K562 (cell line): Measurements from ENCODE around the gene SAP30L. TPM values are rescaled to one million over a fixed set of nuclear protein-coding genes. Genes with fewer than 3 reads are reported as not detected.

Source experiments
- ATAC-seq: fragments of 200-7000 bp; cut with Tn5 transposase; 3 replicates; pipeline ENCODE4 v1.9.1; 2020; ENCODE audit warnings: moderate library complexity
- BruUV-seq: library from RNA; stranded (reverse); fragments of 400-500 nt; replicated peaks from 2 replicates; lab custom pipeline; 2021; lab: Mats Ljungman, UMichigan
- CTCF ChIA-PET: fragments of 300-600 bp; formaldehyde crosslinking; extraction: SDS; loops from one replicate; lab custom pipeline; 2021; ENCODE audit warnings: low intra/inter-chr PET ratio; lab: Yijun Ruan, JAX
- POLR2A ChIA-PET: fragments of 300-600, 350-650 bp; sonication (Branson Sonifier 250); formaldehyde crosslinking; extraction: SDS; loops from one replicate; lab custom pipeline; 2021; ENCODE audit warnings: antibody characterized with exemption, inconsistent platforms; lab: Yijun Ruan, JAX
- DNase-seq, 4 experiments: peaks; one replicate each; pipeline versions ENCODE4 v3.0.0 to v3.0.0-alpha.2; 2011 to 2018; ENCODE audit warnings: low spot score in 3 of 4, mixed read lengths in 3 of 4; ENCODE audit errors: extremely low read depth in 1 of 4
- FAIRE-seq: peaks from 2 replicates; lab custom pipeline; 2011; peaks lifted over from hg19 to GRCh38; lab: Jason Lieb, UNC
- H2AFZ ChIP-seq: 2 replicates; pipeline ENCODE4 v1.6.0; 2011; ENCODE audit warnings: low read depth, low read length, control low read depth, inconsistent platforms
- H3K27ac ChIP-seq: fragments of 200-600 bp; 3 replicates; pipeline ENCODE4 v1.8.0; 2011; ENCODE audit warnings: low read depth, mild to moderate bottlenecking, control low read depth, inconsistent platforms, low read length, moderate library complexity, mixed read lengths; ENCODE audit errors: extremely low read depth
- H3K27me3 ChIP-seq, 2 experiments: fragments of 300-600 bp in 1 of 2; 2 replicates in 1 of 2; 3 replicates in 1 of 2; pipeline versions ENCODE4 v1.6.0 to v1.8.0; 2011; ENCODE audit warnings: inconsistent platforms in 2 of 2, low read length in 2 of 2, mild to moderate bottlenecking in 1 of 2, mixed read lengths in 1 of 2, moderate library complexity in 1 of 2; ENCODE audit not compliant: control insufficient read depth in 2 of 2, insufficient read depth in 2 of 2
- H3K36me3 ChIP-seq: fragments of 300-600 bp; 3 replicates; pipeline ENCODE4 v1.8.0; 2011; ENCODE audit warnings: mild to moderate bottlenecking, low read length, inconsistent platforms; ENCODE audit not compliant: control insufficient read depth, insufficient read depth
- H3K4me1 ChIP-seq, 2 experiments: fragments of 200-600 bp in 1 of 2; replicated peaks in 1 of 2; 2 replicates in 1 of 2; 3 replicates in 1 of 2; pipeline versions ENCODE4 v1.5.1 to v1.8.0; 2011; ENCODE audit warnings: inconsistent platforms in 2 of 2, low read length in 2 of 2, mild to moderate bottlenecking in 1 of 2, mixed read lengths in 1 of 2, moderate library complexity in 1 of 2; ENCODE audit not compliant: control insufficient read depth in 2 of 2, insufficient read depth in 2 of 2
- H3K4me2 ChIP-seq: 2 replicates; pipeline ENCODE4 v1.6.1; 2011; ENCODE audit warnings: low read length, control low read depth, inconsistent platforms, mixed read lengths; ENCODE audit not compliant: insufficient read depth
- H3K4me3 ChIP-seq: fragments of 200-600 bp; sonication (generic), shearing (Covaris generic); 2 replicates; pipeline ENCODE4 v1.5.1; 2016; ENCODE audit warnings: control low read depth, inconsistent platforms
- H3K79me2 ChIP-seq: fragments of 200-600 bp; 3 replicates; pipeline ENCODE4 v1.8.0; 2011; ENCODE audit warnings: low read length, inconsistent platforms; ENCODE audit not compliant: control insufficient read depth, insufficient read depth
- H3K9ac ChIP-seq, 2 experiments: 2 replicates each; pipeline versions ENCODE4 v1.6.0 to v1.6.1; 2011; ENCODE audit warnings: low read depth in 2 of 2, low read length in 2 of 2, control low read depth in 1 of 2, inconsistent platforms in 1 of 2, mild to moderate bottlenecking in 1 of 2, mixed read lengths in 1 of 2; ENCODE audit not compliant: insufficient read depth in 1 of 2
- H3K9me1 ChIP-seq: one replicate; pipeline ENCODE4 v1.6.0; 2011; ENCODE audit warnings: inconsistent platforms, mild to moderate bottlenecking, low read length, moderate library complexity; ENCODE audit not compliant: control insufficient read depth, insufficient read depth
- H3K9me3 ChIP-seq: replicated peaks from 2 replicates; pipeline ENCODE4 v1.5.1; 2011; ENCODE audit warnings: low read depth, low read length, inconsistent platforms; ENCODE audit not compliant: control insufficient read depth, insufficient read depth
- H4K20me1 ChIP-seq: replicated peaks from 2 replicates; pipeline ENCODE4 v1.6.1; 2011; ENCODE audit warnings: low read length, inconsistent platforms, mixed read lengths; ENCODE audit not compliant: control insufficient read depth, insufficient read depth
- CCAR2 ChIP-seq: fragments of 200-400 bp; formaldehyde crosslinking; IDR thresholded peaks from 2 replicates; pipeline ENCODE4 v1.6.1; 2017; ENCODE audit warnings: mild to moderate bottlenecking, low read depth, low read length
- FOSL1 ChIP-seq: fragments of 200-800 bp; sonication (Bioruptor generic); conservative IDR thresholded peaks from 2 replicates; pipeline ENCODE4 v1.6.1; 2016; ENCODE audit warnings: missing genetic modification characterization, missing compliant biosample characterization
- JUN ChIP-seq, 2 experiments: sonication (generic) in 1 of 2; formaldehyde crosslinking in 1 of 2; IDR thresholded peaks; 2 replicates each; pipeline versions ENCODE4 v1.6.1 to v1.8.0; 2012 to 2022; ENCODE audit warnings: borderline replicate concordance in 2 of 2, mild to moderate bottlenecking in 2 of 2, improper control_type of control experiment in 1 of 2, low read depth in 1 of 2, low read length in 1 of 2, missing genetic modification reagents in 1 of 2
- MYNN ChIP-seq, 2 experiments: sonication (generic); formaldehyde crosslinking in 1 of 2; IDR thresholded peaks; 2 replicates each; pipeline versions ENCODE4 v1.5.0 to v1.6.1; 2016 to 2020; ENCODE audit warnings: antibody characterized with exemption in 1 of 2, missing genetic modification reagents in 1 of 2
- NEUROD1 ChIP-seq: fragments of 150-350 bp; IDR thresholded peaks from 2 replicates; pipeline ENCODE4 v1.6.1; 2014; ENCODE audit warnings: borderline replicate concordance, low read length, low read depth; ENCODE audit not compliant: partially characterized antibody
- WGBS: fragments of 100-300 bp; shearing (Covaris generic); methylation state at CpG from one replicate; pipeline ENCODE4 v1.1.6; 2016; ENCODE audit warnings: low coverage, mixed read lengths; ENCODE audit not compliant: insufficient coverage; ENCODE audit errors: missing lambda C conversion rate; 5-methylcytosine and 5-hydroxymethylcytosine counted together
- in situ Hi-C: fragments of 300-500 bp; cut with MboI; formaldehyde crosslinking; loops from 4 replicates; pipeline ENCODE4 v1.15.0; 2018; ENCODE audit warnings: inconsistent platforms, mixed read lengths
- intact Hi-C: fragments of 100-400 bp; cut with micrococcal nuclease; formaldehyde crosslinking; loops from 2 replicates; pipeline ENCODE4 v1.14.2; 2022
- polyA plus RNA-seq, 8 experiments: library from polyadenylated mRNA; depleted of rRNA in 4 of 8; stranded (reverse) in 5 of 8; unstranded in 3 of 8; fragments of >200 nt; fragmentation: Nextera tagmentation in 2 of 8; fragmentation: Illumina TruSeq in 1 of 8; extraction: Ambion mirVana in 2 of 8; extraction: Trizol in 1 of 8; gene quantifications; 2 replicates each; pipeline versions ENCODE4 v1.2.1 to v1.2.3, GENCODE V29; 2011 to 2014; ENCODE audit warnings: inconsistent platforms in 1 of 8, missing spikeins in 1 of 8
- total RNA-seq, 7 experiments: library from RNA; depleted of rRNA in 6 of 7; stranded (reverse); fragments of >200 nt in 6 of 7; fragmentation: Illumina TruSeq in 2 of 7; extraction: Trizol in 2 of 7; gene quantifications; 2 replicates each; pipeline versions ENCODE4 v1.2.1 to v1.2.3, GENCODE V29; 2011 to 2021; ENCODE audit warnings: low replicate concordance in 1 of 7
- TF ChIP-seq, protein P1 (sequence below): fragments of 250-450 bp; sonication (Bioruptor Pico); IDR thresholded peaks from 2 replicates; pipeline ENCODE4 v1.9.0; 2021; ENCODE audit warnings: mild to moderate bottlenecking, inconsistent platforms

The SAP30L gene
- total and polyA plus RNA-seq, 9 of the 15 experiments (the other 6 are each of a cell fraction or from before 2014, with no cell fraction given): 5.1 to 33.6 (median 28.1) TPM

GRCh38 chr5:154451957-154452356 is 6.2 kb downstream of the SAP30L start:
- in situ Hi-C loops (no loop called here), intact Hi-C loops (no loop called here)
- Histone ChIP-seq H3K9me3 (no peaks in the 10 kb centered on the region), H3K9me1 (no peaks in the 10 kb centered on the region), H3K4me1 (peaks cover under 1 to 7% of the 10 kb centered on the region in 2 experiments; a peak in 4 of 5 replicates), H4K20me1 (peaks cover 9% of the 10 kb centered on the region), H3K4me3 (no peak overlapping the region), H3K27me3 (no peaks in the 10 kb centered on the region), H3K36me3 (peaks cover 59% of the 10 kb centered on the region), H3K27ac (no peak overlapping the region), H3K9ac (no peak overlapping the region), H2AFZ (no peak overlapping the region), H3K79me2 (peaks cover 17% of the 10 kb centered on the region), H3K4me2 (no peak overlapping the region)
- ATAC-seq (no peak), DNase-seq (no peak), FAIRE-seq (no peak)
- 79% methylated on average over 8 of the region's 8 CpGs for WGBS
- BruUV-seq: no TSS peak
- TF ChIP-seq MYNN (IDR thresholded peaks at IDR 0.05) (no peak), MYNN (CRISPR knock-in tag; IDR thresholded peaks at IDR 0.05) (no peak), JUN (IDR thresholded peaks at IDR 0.05; ENCODE audit: borderline replicate concordance, low read depth, low read length) (no peak), JUN (CRISPR knock-in tag; IDR thresholded peaks at IDR 0.05; ENCODE audit: borderline replicate concordance) (no peak), FOSL1 (tag) (no peak), CCAR2 (no peak), NEUROD1 (no peak)
- TF ChIP-seq, protein P1, sequence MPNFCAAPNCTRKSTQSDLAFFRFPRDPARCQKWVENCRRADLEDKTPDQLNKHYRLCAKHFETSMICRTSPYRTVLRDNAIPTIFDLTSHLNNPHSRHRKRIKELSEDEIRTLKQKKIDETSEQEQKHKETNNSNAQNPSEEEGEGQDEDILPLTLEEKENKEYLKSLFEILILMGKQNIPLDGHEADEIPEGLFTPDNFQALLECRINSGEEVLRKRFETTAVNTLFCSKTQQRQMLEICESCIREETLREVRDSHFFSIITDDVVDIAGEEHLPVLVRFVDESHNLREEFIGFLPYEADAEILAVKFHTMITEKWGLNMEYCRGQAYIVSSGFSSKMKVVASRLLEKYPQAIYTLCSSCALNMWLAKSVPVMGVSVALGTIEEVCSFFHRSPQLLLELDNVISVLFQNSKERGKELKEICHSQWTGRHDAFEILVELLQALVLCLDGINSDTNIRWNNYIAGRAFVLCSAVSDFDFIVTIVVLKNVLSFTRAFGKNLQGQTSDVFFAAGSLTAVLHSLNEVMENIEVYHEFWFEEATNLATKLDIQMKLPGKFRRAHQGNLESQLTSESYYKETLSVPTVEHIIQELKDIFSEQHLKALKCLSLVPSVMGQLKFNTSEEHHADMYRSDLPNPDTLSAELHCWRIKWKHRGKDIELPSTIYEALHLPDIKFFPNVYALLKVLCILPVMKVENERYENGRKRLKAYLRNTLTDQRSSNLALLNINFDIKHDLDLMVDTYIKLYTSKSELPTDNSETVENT: no peak
- CTCF ChIA-PET: no interaction called here
- POLR2A ChIA-PET: interaction anchor here (3.2 kb wide), 1 partner anchor 8 kb away, joined by 10 read pairs; no protein-coding TSS in a partner anchor
